IMR-90 (cell line): Measurements from ENCODE around the gene IFIT3. TPM values are rescaled to one million over a fixed set of nuclear protein-coding genes. Genes with fewer than 3 reads are reported as not detected.

Experiments
- ATAC-seq: fragments of 200-7000 bp; cut with Tn5 transposase; 2 replicates; pipeline ENCODE4 v1.9.1; 2020; ENCODE audit warnings: low read depth, mild to moderate bottlenecking, moderate library complexity
- BruUV-seq: library from RNA; stranded (reverse); fragments of 400-500 nt; replicated peaks from 2 replicates; lab custom pipeline; 2021; lab: Mats Ljungman, UMichigan
- CTCF ChIA-PET: fragments of 300-600 bp; formaldehyde crosslinking; extraction: SDS; loops from one replicate; lab custom pipeline; 2021; ENCODE audit warnings: antibody characterized with exemption; lab: Yijun Ruan, JAX
- POLR2A ChIA-PET: fragments of 300-600 bp; sonication (Branson Sonifier 250); formaldehyde crosslinking; loops from one replicate; lab custom pipeline; 2022; ENCODE audit warnings: antibody characterized with exemption; ENCODE audit not compliant: unreplicated experiment; lab: Charles Lee
- DNase-seq: peaks from one replicate; pipeline ENCODE4 v3.0.0; 2013
- H2AFZ ChIP-seq: replicated peaks from 2 replicates; pipeline ENCODE3; 2013; ENCODE audit warnings: low read length, mild to moderate bottlenecking; ENCODE audit not compliant: poor library complexity
- H2AK5ac ChIP-seq: 2 replicates; pipeline ENCODE4 v1.6.1; 2013; ENCODE audit warnings: low read depth, low read length, inconsistent platforms
- H2AK9ac ChIP-seq: replicated peaks from 2 replicates; pipeline ENCODE3; 2013; ENCODE audit warnings: mild to moderate bottlenecking, low read depth, low read length, moderate library complexity; ENCODE audit not compliant: poor library complexity
- H2BK120ac ChIP-seq: 2 replicates; pipeline ENCODE4 v1.6.1; 2013; ENCODE audit warnings: low read depth, low read length, inconsistent platforms
- H2BK15ac ChIP-seq: 3 replicates; pipeline ENCODE4 v1.6.1; 2013; ENCODE audit warnings: low read depth, low read length, inconsistent platforms
- H2BK20ac ChIP-seq: 2 replicates; pipeline ENCODE4 v1.6.1; 2013; ENCODE audit warnings: low read depth, mild to moderate bottlenecking, inconsistent platforms, low read length, moderate library complexity
- H2BK5ac ChIP-seq: 2 replicates; pipeline ENCODE4 v1.6.1; 2013; ENCODE audit warnings: mild to moderate bottlenecking, low read depth, low read length, inconsistent platforms; ENCODE audit not compliant: poor library complexity, severe bottlenecking
- H3K14ac ChIP-seq: replicated peaks from 2 replicates; pipeline ENCODE4 v1.6.1; 2013; ENCODE audit warnings: low read depth, low read length, inconsistent platforms
- H3K18ac ChIP-seq: 2 replicates; pipeline ENCODE4 v1.6.1; 2013; ENCODE audit warnings: low read depth, low read length, control low read depth
- H3K23ac ChIP-seq: 2 replicates; pipeline ENCODE4 v1.6.1; 2013; ENCODE audit warnings: low read depth, low read length, inconsistent platforms
- H3K27ac ChIP-seq: 2 replicates; pipeline ENCODE4 v1.5.1; 2013; ENCODE audit warnings: mild to moderate bottlenecking, control low read depth, low read length; ENCODE audit not compliant: insufficient read depth
- H3K27me3 ChIP-seq: 2 replicates; pipeline ENCODE4 v1.6.1; 2013; ENCODE audit warnings: low read length; ENCODE audit not compliant: control insufficient read depth, insufficient read depth
- H3K36me3 ChIP-seq: 2 replicates; pipeline ENCODE4 v1.6.1; 2013; ENCODE audit warnings: low read length, mixed read lengths; ENCODE audit not compliant: control insufficient read depth, insufficient read depth
- H3K4ac ChIP-seq: 2 replicates; pipeline ENCODE4 v1.6.1; 2013; ENCODE audit warnings: low read depth, low read length, inconsistent platforms
- H3K4me1 ChIP-seq: 2 replicates; pipeline ENCODE4 v1.6.1; 2013; ENCODE audit warnings: low read length, mixed read lengths; ENCODE audit not compliant: control insufficient read depth, insufficient read depth
- H3K4me2 ChIP-seq: 2 replicates; pipeline ENCODE4 v1.6.1; 2013; ENCODE audit warnings: low read depth, mild to moderate bottlenecking, control low read depth, low read length, moderate library complexity
- H3K4me3 ChIP-seq: 2 replicates; pipeline ENCODE4 v1.5.1; 2013; ENCODE audit warnings: low read depth, mild to moderate bottlenecking, control low read depth, low read length, moderate library complexity; ENCODE audit not compliant: insufficient read depth
- H3K56ac ChIP-seq: 2 replicates; pipeline ENCODE4 v1.6.1; 2013; ENCODE audit warnings: low read length, inconsistent platforms; ENCODE audit not compliant: insufficient read depth; ENCODE audit errors: extremely low read depth
- H3K79me1 ChIP-seq, 2 experiments: 2 replicates each; pipeline ENCODE4 v1.6.1; 2013; ENCODE audit warnings: low read length in 2 of 2, inconsistent platforms in 1 of 2, low read depth in 1 of 2
- H3K9ac ChIP-seq: 2 replicates; pipeline ENCODE4 v1.6.1; 2013; ENCODE audit warnings: low read depth, low read length, control low read depth
- H3K9me1 ChIP-seq: 2 replicates; pipeline ENCODE4 v1.6.1; 2013; ENCODE audit warnings: low read length, inconsistent platforms; ENCODE audit not compliant: insufficient read depth
- H3K9me3 ChIP-seq: 2 replicates; pipeline ENCODE4 v1.6.1; 2013; ENCODE audit warnings: low read length; ENCODE audit not compliant: control insufficient read depth, insufficient read depth
- H4K20me1 ChIP-seq: 2 replicates; pipeline ENCODE4 v1.6.1; 2013; ENCODE audit warnings: low read length, inconsistent platforms; ENCODE audit not compliant: insufficient read depth
- H4K5ac ChIP-seq: 2 replicates; pipeline ENCODE4 v1.6.1; 2013; ENCODE audit warnings: mild to moderate bottlenecking, low read depth, low read length, control low read depth
- H4K8ac ChIP-seq, 2 experiments: 2 replicates each; pipeline ENCODE4 v1.6.1; 2013; ENCODE audit warnings: low read depth in 2 of 2, low read length in 2 of 2, control low read depth in 1 of 2, inconsistent platforms in 1 of 2
- H4K91ac ChIP-seq: 2 replicates; pipeline ENCODE4 v1.6.1; 2013; ENCODE audit warnings: low read depth, low read length, inconsistent platforms; ENCODE audit not compliant: insufficient read depth
- CEBPB ChIP-seq: IDR thresholded peaks from 2 replicates; pipeline ENCODE4 v1.6.1; 2012; ENCODE audit warnings: low read depth, low read length, improper control_type of control experiment
- ELK1 ChIP-seq: fragments of 150-350 bp; IDR thresholded peaks from 2 replicates; pipeline ENCODE4 v1.6.1; 2016; ENCODE audit warnings: low read depth, mild to moderate bottlenecking, low read length, moderate library complexity, borderline replicate concordance
- NFE2L2 ChIP-seq: fragments of 150-350 bp; IDR thresholded peaks from 2 replicates; pipeline ENCODE4 v1.6.1; 2016; ENCODE audit warnings: low read depth, mild to moderate bottlenecking, low read length
- POLR2A ChIP-seq: IDR thresholded peaks from 2 replicates; pipeline ENCODE4 v1.6.1; 2012; ENCODE audit warnings: mild to moderate bottlenecking, low read depth, low read length
- RAD21 ChIP-seq: IDR thresholded peaks from 2 replicates; pipeline ENCODE4 v1.6.1; 2012; ENCODE audit warnings: low read length, improper control_type of control experiment
- WGBS, 2 experiments: methylation state at CpG; one replicate each; pipeline versions ENCODE4 v1.1.5 to v1.1.7; 2013; ENCODE audit warnings: missing lambda C conversion rate in 2 of 2; ENCODE audit not compliant: insufficient read length in 1 of 2; ENCODE audit errors: extremely low coverage in 2 of 2; 5-methylcytosine and 5-hydroxymethylcytosine counted together
- dilution Hi-C: fragments of 300-500 bp; cut with HindIII; formaldehyde crosslinking; loops from one replicate; pipeline ENCODE4 v1.14.3; 2018; ENCODE audit warnings: low sequenced_read_pairs; ENCODE audit not compliant: unreplicated experiment
- in situ Hi-C: fragments of 300-500 bp; cut with MboI; formaldehyde crosslinking; loops from 3 replicates; pipeline ENCODE4 v1.14.3; 2019; ENCODE audit warnings: low sequenced_read_pairs, inconsistent platforms, mixed read lengths
- intact Hi-C: fragments of 100-400 bp; cut with micrococcal nuclease; formaldehyde crosslinking; loops from 2 replicates; pipeline ENCODE4 v1.10.0; 2022
- polyA plus RNA-seq, 3 experiments: library from polyadenylated mRNA; depleted of rRNA; stranded (reverse); fragments of >200 nt; gene quantifications; 2 replicates each; pipeline ENCODE4 v1.2.3, GENCODE V29; 2012; ENCODE audit warnings: low replicate concordance in 1 of 3
- total RNA-seq: library from RNA; depleted of rRNA; stranded (reverse); fragments of >200 nt; gene quantifications from 2 replicates; pipeline ENCODE4 v1.2.3, GENCODE V29; 2012

IFIT3 gene
- total and polyA plus RNA-seq, 2 of the 4 experiments (the other 2 are of a cell fraction): 3.5 to 7.3 TPM

- Histone ChIP-seq H3K36me3 (no peaks in the 10 kb centered on the region), H3K9me3 (no peaks in the 10 kb centered on the region), H2BK20ac (no peak overlapping the region), H3K4ac (no peak overlapping the region), H3K18ac (no peak overlapping the region), H4K91ac (no peak overlapping the region), H2BK15ac (no peak overlapping the region), H3K27ac (no peak overlapping the region), H4K8ac (no peak overlapping the region), H3K56ac (no peak overlapping the region), H2BK120ac (no peak overlapping the region), H3K9me1 (no peaks in the 10 kb centered on the region), H3K9ac (no peak overlapping the region), H4K20me1 (no peaks in the 10 kb centered on the region), H2AK9ac (no peak overlapping the region), H3K79me1 (no peaks in the 10 kb centered on the region), H3K23ac (no peak overlapping the region), H3K4me2 (no peak overlapping the region), H4K5ac (no peak overlapping the region), H3K4me1 (no peaks in the 10 kb centered on the region), H2AK5ac (no peak overlapping the region), H3K14ac (no peak overlapping the region), H3K4me3 (no peak overlapping the region), H2BK5ac (no peak overlapping the region), H2AFZ (no peak overlapping the region), H3K27me3 (no peaks in the 10 kb centered on the region; the same call in 1 of the 2 replicates)
- TF ChIP-seq RAD21 (no peak), CEBPB (no peak), ELK1 (no peak), POLR2A (no peak), NFE2L2 (no peak)
- DNase-seq (peak; percentile 18), ATAC-seq (no peak)
- no TSS peak for BruUV-seq
- ChIA-PET POLR2A (no interaction called here), CTCF (no interaction called here)
- in situ Hi-C loops: loop anchor here (10.0 kb wide), 1 partner anchor 358 kb away; no protein-coding TSS in a partner anchor
- WGBS, 2 experiments: no CpG with 5 or more reads among the region's 1 CpG
- intact Hi-C loops: no loop called here
- dilution Hi-C loops: no loop called here
Observed at GRCh38 chr10:89382757-89383156, 55.0 kb downstream of the IFIT3 start.
